Measurements from ENCODE around the gene CERCAM. TPM values are rescaled to one million over a fixed set of nuclear protein-coding genes. Genes with fewer than 3 reads are reported as not detected.
"Not testable (repeated sequence)": the region's sequence is repeated elsewhere in the genome, so short reads cannot be mapped to it uniquely, and the experiment has no call there.

CERCAM gene
- total RNA-seq, 4 donors from 2014 or later: 3.7 to 26.2 (median 11.3) TPM

DNA sequence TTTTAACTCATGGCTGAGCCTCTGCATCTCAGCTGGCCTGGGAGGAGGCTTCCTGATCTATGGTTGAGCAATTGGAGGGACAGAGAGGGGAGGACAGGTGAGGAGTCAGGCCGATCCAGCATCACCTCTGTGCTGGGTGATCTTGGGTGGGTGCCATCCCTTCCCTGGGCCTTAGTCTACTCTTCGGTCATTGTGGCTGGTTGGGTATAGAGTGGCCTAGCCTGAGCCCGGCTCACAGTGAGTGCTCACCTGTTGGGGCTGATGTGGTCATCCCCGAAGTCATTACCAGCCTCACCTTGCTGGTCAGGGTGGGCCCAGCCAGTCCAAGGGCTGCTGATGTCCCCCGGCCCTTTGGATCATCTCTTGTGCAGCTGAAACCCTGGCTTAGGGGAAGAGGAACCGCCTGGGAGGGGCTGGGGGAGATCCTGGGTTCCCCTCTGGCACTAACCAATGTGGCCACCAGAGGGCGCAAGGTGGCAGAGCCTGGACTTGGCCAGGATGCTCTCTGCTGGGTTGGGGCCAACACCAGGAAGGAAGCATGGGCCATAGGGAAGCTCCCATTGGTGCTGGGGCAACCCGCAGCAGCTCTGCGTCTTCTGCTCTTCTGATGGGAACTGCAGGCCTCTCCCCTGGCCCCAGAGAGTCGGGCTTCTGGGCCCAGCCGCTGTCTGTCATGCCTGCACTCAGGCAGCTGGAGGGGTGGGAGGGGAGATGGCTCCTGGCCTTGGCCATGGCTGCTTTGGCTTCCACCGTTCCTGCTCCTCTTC is 17.9 kb downstream of the CERCAM start:
- Histone ChIP-seq H3K4me3 (no peak overlapping the region), H3K27ac (no peak overlapping the region), H3K27me3 (no peaks in the 10 kb centered on the region), H3K4me1 (peaks cover 10% of the 10 kb centered on the region), H3K9me3 (no peaks in the 10 kb centered on the region), H3K36me3 (no peaks in the 10 kb centered on the region)
- WGBS: 55% methylated on average over 6 of the region's 12 CpGs
- peak; percentile 90 to 92 for DNase-seq (ENCODE audit: low spot score in 2 of 2)
- TF ChIP-seq POLR2A (IDR thresholded peaks at IDR 0.05): no peak
- TF ChIP-seq EP300 (IDR thresholded peaks at IDR 0.05): no peak
- peak in 2 of 3 donors; percentile 21 to 36 for TF ChIP-seq POLR2AphosphoS5 (IDR thresholded peaks at IDR 0.05)
- TF ChIP-seq, protein P1, sequence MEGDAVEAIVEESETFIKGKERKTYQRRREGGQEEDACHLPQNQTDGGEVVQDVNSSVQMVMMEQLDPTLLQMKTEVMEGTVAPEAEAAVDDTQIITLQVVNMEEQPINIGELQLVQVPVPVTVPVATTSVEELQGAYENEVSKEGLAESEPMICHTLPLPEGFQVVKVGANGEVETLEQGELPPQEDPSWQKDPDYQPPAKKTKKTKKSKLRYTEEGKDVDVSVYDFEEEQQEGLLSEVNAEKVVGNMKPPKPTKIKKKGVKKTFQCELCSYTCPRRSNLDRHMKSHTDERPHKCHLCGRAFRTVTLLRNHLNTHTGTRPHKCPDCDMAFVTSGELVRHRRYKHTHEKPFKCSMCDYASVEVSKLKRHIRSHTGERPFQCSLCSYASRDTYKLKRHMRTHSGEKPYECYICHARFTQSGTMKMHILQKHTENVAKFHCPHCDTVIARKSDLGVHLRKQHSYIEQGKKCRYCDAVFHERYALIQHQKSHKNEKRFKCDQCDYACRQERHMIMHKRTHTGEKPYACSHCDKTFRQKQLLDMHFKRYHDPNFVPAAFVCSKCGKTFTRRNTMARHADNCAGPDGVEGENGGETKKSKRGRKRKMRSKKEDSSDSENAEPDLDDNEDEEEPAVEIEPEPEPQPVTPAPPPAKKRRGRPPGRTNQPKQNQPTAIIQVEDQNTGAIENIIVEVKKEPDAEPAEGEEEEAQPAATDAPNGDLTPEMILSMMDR (IDR thresholded peaks at IDR 0.05): peak; percentile 79 to 92

- 86% methylated on average over 7 of the region's 7 CpGs for WGBS
- no peaks in the 10 kb centered on the region for H3K36me3 ChIP-seq
- H3K27ac ChIP-seq: no peak overlapping the region
- H3K4me3 ChIP-seq: no peak overlapping the region
- H3K9me3 ChIP-seq: no peaks in the 10 kb centered on the region
- TF ChIP-seq POLR2A (IDR thresholded peaks at IDR 0.05): no peak
- TF ChIP-seq EP300 (IDR thresholded peaks at IDR 0.05): no peak
- TF ChIP-seq, protein P1 (IDR thresholded peaks at IDR 0.05): no peak
- TF ChIP-seq POLR2AphosphoS5 (IDR thresholded peaks at IDR 0.05): no peak
- peaks cover 10% of the 10 kb centered on the region for H3K4me1 ChIP-seq
- no peak for DNase-seq (ENCODE audit: low spot score in 2 of 2)
- no peaks in the 10 kb centered on the region for H3K27me3 ChIP-seq
Measured at GRCh38 chr9:128439273-128439672, 18.6 kb downstream of the CERCAM start.

DNA sequence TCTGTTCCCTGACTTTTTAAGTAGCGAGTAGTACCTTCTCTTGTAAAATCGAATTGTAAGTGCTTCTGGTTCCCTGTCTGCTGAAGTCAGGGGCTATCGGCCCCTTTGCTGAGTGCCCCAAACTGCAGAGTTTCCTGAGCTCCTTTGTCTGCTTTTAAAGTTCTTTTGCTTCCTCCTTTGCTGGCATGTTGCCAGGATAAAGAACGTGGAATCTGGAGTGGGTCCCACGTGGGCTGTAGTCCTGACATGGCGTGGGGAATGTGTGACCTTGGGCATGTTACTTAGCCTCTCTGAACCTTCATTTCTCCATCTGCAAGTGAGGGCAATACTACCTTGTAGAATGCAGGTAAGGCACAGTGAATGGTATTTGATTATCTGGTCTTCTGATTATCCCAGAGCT is 21.5 kb downstream of the CERCAM start:
- no peak overlapping the region for H3K27ac ChIP-seq
- no peaks in the 10 kb centered on the region for H3K27me3 ChIP-seq
- H3K4me1 ChIP-seq: peaks cover 10% of the 10 kb centered on the region
- TF ChIP-seq, protein P1 (IDR thresholded peaks at IDR 0.05): no peak
- TF ChIP-seq POLR2A (IDR thresholded peaks at IDR 0.05) (no peak), POLR2AphosphoS5 (IDR thresholded peaks at IDR 0.05) (no peak), EP300 (IDR thresholded peaks at IDR 0.05) (no peak)
- no peak overlapping the region for H3K4me3 ChIP-seq
- H3K36me3 ChIP-seq: no peaks in the 10 kb centered on the region
- 42% methylated on average over 6 of the region's 6 CpGs for WGBS
- DNase-seq (ENCODE audit: low spot score in 2 of 2): no peak
- no peaks in the 10 kb centered on the region for H3K9me3 ChIP-seq

DNA sequence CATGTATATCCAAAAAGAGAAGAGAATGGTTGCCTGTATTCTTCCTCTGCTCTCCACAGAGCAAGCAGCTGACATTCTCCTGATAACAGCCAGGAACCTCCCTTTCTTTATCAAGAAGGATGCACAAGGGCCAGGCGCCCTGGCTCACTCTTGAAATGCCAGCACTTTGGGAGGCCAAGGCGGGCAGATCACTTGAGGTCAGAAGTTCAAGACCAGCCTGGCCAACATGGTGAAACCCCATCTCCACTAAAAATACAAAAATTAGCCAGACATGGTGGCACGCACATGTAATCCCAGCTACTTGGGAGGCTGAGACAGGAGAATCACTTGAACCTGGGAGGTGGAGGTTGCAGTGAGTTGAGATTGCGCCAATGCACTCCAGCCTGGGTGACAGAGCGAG is 25.8 kb downstream of the CERCAM start:
- H3K4me3 ChIP-seq; H3K4me1 ChIP-seq; DNase-seq (ENCODE audit: low spot score in 2 of 2); H3K27me3 ChIP-seq; H3K27ac ChIP-seq; H3K36me3 ChIP-seq; H3K9me3 ChIP-seq: not testable (repeated sequence)
- WGBS: 90% methylated on average over 5 of the region's 5 CpGs

- Histone ChIP-seq H3K4me1 (no peaks in the 10 kb centered on the region), H3K27ac (no peak overlapping the region), H3K9me3 (no peaks in the 10 kb centered on the region), H3K36me3 (no peaks in the 10 kb centered on the region), H3K4me3 (no peak overlapping the region), H3K27me3 (no peaks in the 10 kb centered on the region)
- TF ChIP-seq, protein P1 (IDR thresholded peaks at IDR 0.05): no peak
- TF ChIP-seq POLR2A (IDR thresholded peaks at IDR 0.05): no peak
- no peak for TF ChIP-seq EP300 (IDR thresholded peaks at IDR 0.05)
- 98% methylated on average over 2 of the region's 2 CpGs for WGBS
- DNase-seq (ENCODE audit: low spot score in 2 of 2): no peak
Measured at GRCh38 chr9:128448746-128449145, 28.1 kb downstream of the CERCAM start.

Measured in suprapubic skin (tissue), 4 donors.